ENCODE measurements around the gene FBXO11. TPM values are rescaled to one million over a fixed set of nuclear protein-coding genes. Genes with fewer than 3 reads are reported as not detected.
"Not testable (repeated sequence)": the region's sequence is repeated elsewhere in the genome, so short reads cannot be mapped to it uniquely, and the experiment has no call there.

Gene FBXO11
- total RNA-seq, 1 donor from 2014 or later, result 58.7 TPM

DNA sequence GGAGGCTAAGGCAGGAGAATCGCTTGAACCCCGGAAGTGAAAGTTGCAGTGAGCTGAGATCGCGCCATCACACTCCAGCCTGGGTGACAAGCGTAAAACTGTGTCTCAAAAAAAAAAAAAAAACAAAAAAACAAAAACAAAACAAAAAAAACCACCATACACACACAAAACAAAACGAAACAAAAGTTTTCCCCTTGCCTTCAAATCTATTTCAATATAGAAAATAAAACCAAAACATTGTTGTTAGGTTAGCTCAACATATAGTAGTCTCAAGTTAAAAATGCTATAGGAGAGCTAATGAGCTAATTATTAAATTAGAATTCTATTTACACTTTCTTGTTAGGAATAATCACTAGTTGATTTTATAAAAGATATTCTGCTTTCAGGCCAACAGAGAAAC lies 43.3 kb downstream of the FBXO11 start:
- Mint-ChIP-seq H3K36me3 (ENCODE audit: low read depth) (no peaks in the 10 kb centered on the region), H3K27ac (ENCODE audit: unreplicated experiment) (no peak overlapping the region), H3K4me3 (ENCODE audit: unreplicated experiment) (no peak overlapping the region), H3K27me3 (ENCODE audit: low read depth) (no peaks in the 10 kb centered on the region), H3K9me3 (ENCODE audit: low read depth) (no peaks in the 10 kb centered on the region), H3K4me1 (ENCODE audit: low read depth) (peaks cover 24% of the 10 kb centered on the region)
- TF ChIP-seq CTCF (IDR thresholded peaks at IDR 0.05), result no peak
- no peak for DNase-seq (ENCODE audit: low spot score)

DNA sequence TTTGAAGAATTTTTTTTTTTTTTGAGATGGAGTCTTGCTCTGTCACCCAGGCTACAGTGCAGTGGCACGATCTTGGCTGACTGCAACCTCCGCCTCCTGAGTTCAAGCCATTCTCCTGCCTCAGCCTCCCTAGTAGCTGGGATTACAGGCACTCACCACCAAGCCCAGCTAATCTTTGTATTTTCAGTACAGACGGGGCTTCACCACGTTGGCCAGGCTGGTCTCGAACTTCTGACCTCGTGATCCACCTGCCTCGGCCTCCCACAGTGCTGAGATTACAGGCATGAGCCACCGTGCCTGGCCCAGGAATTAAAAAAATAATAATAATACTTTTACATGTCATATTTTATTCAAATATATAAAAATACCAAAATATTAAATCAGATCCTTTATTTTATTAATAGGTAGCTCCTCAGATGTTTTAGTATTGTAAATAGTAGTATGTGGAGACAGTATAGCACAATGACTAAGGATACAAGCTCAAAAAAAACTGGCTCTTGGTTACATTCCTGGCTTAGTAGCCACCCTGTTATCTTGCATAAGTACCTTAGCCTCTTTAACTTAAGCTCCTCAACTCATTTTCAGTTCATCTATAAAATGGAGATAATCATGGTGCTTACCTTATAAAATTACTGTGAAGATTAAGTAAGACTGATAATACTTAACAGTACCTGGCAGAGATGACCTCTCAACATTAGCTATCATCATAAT lies 53.1 kb downstream of the FBXO11 start:
- not testable (repeated sequence) for H3K4me3 Mint-ChIP-seq (ENCODE audit: unreplicated experiment); H3K9me3 Mint-ChIP-seq (ENCODE audit: low read depth); H3K27me3 Mint-ChIP-seq (ENCODE audit: low read depth); DNase-seq (ENCODE audit: low spot score); H3K36me3 Mint-ChIP-seq (ENCODE audit: low read depth)
- Mint-ChIP-seq H3K4me1 (ENCODE audit: low read depth) (peaks cover 32% of the 10 kb centered on the region), H3K27ac (ENCODE audit: unreplicated experiment) (peak overlapping the region; percentile 47)

DNA sequence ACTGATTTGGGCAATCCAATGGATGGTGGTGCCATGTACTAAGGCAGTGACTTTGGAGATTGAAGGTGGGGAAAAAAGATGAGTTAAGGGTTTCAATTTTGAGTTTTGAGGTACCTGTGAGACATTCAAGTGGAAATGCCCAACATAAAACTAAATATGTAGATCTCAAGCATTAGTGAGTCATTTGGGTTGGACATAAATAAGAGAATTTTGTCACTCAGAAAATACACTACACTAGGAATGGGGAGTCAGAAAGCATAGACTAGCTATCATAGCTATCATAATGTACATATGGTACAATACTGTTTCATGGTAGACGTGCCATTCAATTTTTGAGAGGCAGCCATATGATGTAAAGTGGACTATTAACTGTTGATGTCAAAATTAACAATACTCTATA lies 56.1 kb downstream of the FBXO11 start:
- no peak for DNase-seq (ENCODE audit: low spot score)
- Mint-ChIP-seq H3K4me1 (ENCODE audit: low read depth) (peaks cover 20% of the 10 kb centered on the region), H3K4me3 (ENCODE audit: unreplicated experiment) (no peak overlapping the region), H3K36me3 (ENCODE audit: low read depth) (no peaks in the 10 kb centered on the region), H3K9me3 (ENCODE audit: low read depth) (no peaks in the 10 kb centered on the region), H3K27me3 (ENCODE audit: low read depth) (no peaks in the 10 kb centered on the region), H3K27ac (ENCODE audit: unreplicated experiment) (no peak overlapping the region)
- TF ChIP-seq CTCF (IDR thresholded peaks at IDR 0.05), result no peak

- H3K27me3 Mint-ChIP-seq (ENCODE audit: low read depth), result no peaks in the 10 kb centered on the region
- no peak for DNase-seq (ENCODE audit: low spot score)
- H3K9me3 Mint-ChIP-seq (ENCODE audit: low read depth), result no peaks in the 10 kb centered on the region
- H3K4me1 Mint-ChIP-seq (ENCODE audit: low read depth), result peaks cover 26% of the 10 kb centered on the region
- no peak for TF ChIP-seq CTCF (IDR thresholded peaks at IDR 0.05)
- no peak overlapping the region for H3K4me3 Mint-ChIP-seq (ENCODE audit: unreplicated experiment)
- H3K36me3 Mint-ChIP-seq (ENCODE audit: low read depth), result no peaks in the 10 kb centered on the region
- H3K27ac Mint-ChIP-seq (ENCODE audit: unreplicated experiment), result no peak overlapping the region
Observed at GRCh38 chr2:47849368-47849767, 56.9 kb downstream of the FBXO11 start.

DNA sequence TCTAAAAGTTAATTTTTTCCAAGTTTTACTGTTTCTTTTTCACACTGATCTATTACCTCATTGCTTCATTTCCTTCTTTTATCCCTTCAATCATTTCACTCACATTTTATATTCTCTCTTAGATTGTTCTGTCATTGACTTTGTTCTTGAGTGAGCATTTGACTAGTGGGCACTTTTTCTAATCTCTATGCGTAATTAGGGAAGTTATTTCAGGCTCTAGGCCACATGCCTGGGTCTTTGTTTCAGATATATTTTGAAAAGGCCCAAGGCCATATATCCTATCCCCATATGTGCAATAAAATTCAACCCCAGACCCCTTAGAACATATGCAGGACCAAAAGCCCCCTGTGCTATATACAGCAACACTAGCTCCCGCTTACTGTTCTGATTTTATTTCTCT lies 62.1 kb downstream of the FBXO11 start:
- H3K27ac Mint-ChIP-seq (ENCODE audit: unreplicated experiment), result no peak overlapping the region
- H3K4me3 Mint-ChIP-seq (ENCODE audit: unreplicated experiment), result no peak overlapping the region
- no peaks in the 10 kb centered on the region for H3K9me3 Mint-ChIP-seq (ENCODE audit: low read depth)
- peaks cover 21% of the 10 kb centered on the region for H3K4me1 Mint-ChIP-seq (ENCODE audit: low read depth)
- H3K27me3 Mint-ChIP-seq (ENCODE audit: low read depth), result no peaks in the 10 kb centered on the region
- no peaks in the 10 kb centered on the region for H3K36me3 Mint-ChIP-seq (ENCODE audit: low read depth)
- no peak for DNase-seq (ENCODE audit: low spot score)
- TF ChIP-seq CTCF (IDR thresholded peaks at IDR 0.05), result no peak

DNA sequence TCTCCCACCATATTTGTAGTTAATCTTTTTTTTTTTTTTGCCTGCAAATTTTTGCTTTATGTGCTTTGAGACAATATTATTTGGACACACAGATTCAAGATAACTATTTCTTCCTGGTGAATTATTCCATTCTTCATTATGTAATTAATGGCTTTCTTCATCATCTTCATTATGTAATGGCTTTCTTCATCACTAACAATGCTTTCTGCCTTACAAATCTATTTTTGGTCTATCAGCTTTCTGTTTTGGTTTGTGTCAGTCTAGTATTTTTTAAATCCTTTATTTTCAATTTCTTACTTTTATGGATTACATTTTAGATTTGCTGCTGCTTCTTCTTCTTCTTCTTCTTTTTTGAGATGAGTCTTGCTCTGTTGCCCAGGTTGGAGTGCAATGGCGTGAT lies 62.9 kb downstream of the FBXO11 start:
- H3K9me3 Mint-ChIP-seq (ENCODE audit: low read depth), result no peaks in the 10 kb centered on the region
- H3K27me3 Mint-ChIP-seq (ENCODE audit: low read depth), result no peaks in the 10 kb centered on the region
- no peak for DNase-seq (ENCODE audit: low spot score)
- peaks cover 21% of the 10 kb centered on the region for H3K4me1 Mint-ChIP-seq (ENCODE audit: low read depth)
- H3K4me3 Mint-ChIP-seq (ENCODE audit: unreplicated experiment), result no peak overlapping the region
- H3K27ac Mint-ChIP-seq (ENCODE audit: unreplicated experiment), result peak overlapping the region; percentile 27
- H3K36me3 Mint-ChIP-seq (ENCODE audit: low read depth), result peaks cover 3% of the 10 kb centered on the region
- no peak for TF ChIP-seq CTCF (IDR thresholded peaks at IDR 0.05)

All from chondrocyte (in vitro differentiated cells).